Activated CD4-positive, alpha-beta T cell treated with anti-CD3 and anti-CD28 coated beads, Interleukin-2, amount 50 U/mL, for 4 hours (primary cell): ENCODE data around the gene ZCCHC24.

Experiments
- DNase-seq, 2 experiments: peaks; one replicate each; pipeline ENCODE4 v3.0.0-alpha.2; 2020

Gene ZCCHC24

DNA sequence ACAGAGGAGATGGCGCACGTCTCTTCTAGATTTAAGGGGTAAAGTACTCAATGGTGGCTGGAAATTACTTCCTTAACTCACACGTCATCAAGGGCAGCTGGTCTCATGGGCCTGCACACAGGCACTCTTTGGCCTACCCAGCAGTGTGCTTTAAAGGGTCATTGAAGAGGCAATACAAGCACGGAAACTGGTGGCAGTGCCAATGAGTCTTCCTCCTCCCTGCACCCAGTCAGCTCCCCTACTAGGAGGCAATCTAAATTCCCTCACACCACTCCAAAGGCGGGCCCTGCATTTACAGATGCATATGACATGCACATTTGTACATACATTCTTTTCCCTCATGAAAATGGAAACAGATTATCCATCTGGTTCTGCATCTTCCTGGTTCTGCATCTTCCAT, 50.8 kb downstream of the ZCCHC24 start:
- no peak for DNase-seq

DNA sequence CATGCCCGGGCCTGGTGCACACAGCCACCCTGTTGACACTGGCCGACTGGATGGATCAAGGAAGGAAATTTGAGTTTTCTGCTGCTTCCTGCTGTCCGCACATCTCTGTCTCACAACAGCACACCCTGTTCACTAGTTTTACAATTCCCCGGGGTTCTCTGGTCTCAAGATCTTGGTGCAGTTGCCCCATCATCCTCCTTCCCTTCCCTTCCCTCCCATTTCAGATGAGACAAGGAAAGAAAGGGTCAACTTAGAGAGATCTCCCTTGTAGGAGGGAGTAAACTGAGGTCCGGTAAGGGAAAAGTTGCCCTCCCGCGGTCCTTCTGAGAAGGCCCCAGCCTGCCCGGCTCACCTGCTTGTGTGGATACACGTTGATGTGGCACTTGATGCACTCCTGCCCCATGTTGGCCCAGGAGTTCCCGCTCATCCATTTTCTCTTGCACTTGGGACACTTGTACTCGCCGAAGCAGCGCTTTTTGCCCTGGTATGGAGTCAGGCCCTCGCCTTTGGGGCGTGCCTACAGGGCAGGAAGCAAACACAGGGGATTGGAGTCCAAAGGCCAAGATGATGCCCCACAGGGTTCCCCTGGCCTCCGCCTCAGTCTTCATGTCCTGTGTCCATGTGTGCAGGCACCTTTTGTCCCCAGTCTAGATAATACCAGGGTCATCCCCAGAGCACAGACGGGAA, 51.4 kb downstream of the ZCCHC24 start:
- DNase-seq, result no peak

DNA sequence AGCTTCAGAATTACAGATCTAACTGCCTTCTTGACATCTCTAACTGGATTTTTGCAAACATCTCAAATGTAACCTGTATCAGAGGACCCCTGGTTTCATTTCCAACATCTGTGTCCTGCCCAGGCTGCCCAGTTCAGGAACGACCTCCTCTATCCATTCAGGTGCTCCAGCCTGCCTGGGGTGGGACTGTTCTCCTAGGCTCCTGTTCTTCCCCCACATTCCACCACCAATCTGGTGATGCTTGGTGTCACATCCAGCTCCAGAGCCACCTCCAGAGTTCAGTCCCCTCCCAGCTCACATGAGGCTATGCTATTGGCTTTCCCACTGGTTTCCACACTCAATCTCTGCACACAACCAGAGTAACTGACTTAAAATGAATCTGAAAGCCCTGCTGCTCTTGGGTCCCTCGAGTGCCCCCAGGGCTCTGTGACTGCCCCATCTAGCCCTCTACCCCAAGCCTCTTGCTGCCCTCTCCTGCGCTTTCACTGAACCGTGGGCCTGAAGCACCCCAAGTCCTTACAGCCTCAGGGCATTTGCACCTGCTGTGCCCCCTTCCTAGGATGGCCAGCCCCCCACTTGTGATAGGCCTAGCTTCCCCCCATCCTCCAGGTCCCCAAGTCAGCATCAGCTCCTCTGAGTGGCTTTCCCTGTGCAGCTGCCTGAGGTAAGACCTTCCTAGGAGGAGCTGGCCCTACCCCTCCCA, 52.1 kb downstream of the ZCCHC24 start:
- DNase-seq, result no peak

DNA sequence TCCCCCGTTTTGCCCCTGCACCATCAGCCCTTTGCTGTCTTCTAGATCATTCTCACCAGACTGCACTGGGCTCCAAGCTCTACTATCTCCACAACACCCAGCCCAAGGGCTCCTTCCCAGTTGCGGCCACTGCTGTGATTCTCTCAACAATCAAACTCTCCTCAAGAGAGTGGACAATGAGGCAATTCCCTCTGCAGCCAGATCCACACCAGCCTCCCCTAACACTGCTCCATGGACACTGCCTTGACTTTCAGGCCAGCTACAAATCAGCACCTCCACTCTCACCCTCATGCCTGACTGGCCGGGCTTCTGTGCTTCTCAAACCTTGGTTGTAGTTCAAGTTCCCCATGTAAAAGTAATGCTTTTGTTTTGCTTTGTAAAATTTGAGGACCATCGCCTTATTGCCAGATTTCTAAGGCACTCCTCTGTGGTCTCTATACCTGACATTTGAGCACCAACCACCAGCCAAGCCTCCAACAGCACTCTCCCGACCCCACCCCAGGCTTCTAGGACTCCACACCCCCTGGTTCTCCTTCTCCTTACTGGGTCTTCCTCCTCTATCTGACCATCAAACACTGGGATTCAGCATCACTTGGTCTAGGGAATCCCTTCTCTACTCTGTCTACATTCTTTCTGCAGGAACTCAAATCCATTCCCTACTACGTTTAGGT, 52.8 kb downstream of the ZCCHC24 start:
- no peak for DNase-seq

DNA sequence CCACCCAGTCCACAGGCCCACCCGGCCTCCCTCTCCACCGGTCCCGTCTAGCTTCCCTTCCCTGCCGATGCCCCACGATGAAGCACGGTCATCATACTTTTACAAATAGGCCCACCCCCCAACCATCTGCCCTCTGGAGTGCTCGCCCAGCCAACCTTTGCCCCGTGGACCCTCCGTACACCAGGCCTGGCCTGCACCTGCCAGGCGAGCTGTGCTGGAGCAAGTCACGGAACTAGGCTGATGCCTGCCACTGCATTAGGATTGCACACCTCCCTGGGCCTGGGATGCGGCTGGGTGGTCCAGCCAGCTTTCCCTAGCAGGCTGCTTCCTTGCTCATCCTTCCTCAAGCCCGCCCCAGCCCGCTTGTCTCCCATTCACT, 53.4 kb downstream of the ZCCHC24 start:
- no peak for DNase-seq

DNA sequence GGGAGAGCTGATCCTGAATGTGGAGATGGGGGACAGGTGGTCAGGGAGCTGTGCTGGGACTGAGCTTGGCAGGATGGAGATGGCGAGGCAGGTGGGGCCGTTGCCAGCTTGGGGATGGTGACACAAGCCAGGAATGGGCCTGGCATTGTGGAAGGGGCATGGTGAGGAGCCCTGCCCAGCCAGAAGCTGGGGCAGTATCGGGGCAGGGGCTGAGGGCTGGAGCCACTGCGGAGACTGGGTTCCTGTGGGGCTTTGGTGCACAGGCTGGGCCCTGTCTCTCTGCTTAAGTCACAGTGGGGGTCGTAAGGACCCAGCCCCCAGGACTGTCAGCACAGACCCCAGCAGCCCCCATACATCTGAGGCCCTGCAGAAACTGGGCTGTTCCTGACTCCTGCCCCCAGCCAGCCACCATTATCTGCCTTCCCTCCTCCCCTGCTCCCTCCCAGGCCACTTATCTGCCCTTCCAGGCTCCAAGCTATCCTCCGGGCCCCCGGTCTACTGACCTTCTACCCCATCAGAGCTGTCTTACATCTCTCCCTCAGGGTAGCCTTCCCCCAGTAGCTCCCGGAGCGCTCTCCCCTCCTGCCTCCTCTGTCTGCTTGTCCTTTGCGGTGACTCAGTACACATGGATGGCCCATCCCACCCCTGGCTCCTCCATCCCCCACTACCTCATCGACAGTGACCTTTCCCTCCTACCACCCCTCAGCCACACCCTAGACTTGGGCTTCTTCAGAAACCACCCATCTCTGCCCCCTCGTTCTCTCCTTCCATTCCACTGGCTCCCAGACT, 54.0 kb downstream of the ZCCHC24 start:
- DNase-seq, result no peak

DNA sequence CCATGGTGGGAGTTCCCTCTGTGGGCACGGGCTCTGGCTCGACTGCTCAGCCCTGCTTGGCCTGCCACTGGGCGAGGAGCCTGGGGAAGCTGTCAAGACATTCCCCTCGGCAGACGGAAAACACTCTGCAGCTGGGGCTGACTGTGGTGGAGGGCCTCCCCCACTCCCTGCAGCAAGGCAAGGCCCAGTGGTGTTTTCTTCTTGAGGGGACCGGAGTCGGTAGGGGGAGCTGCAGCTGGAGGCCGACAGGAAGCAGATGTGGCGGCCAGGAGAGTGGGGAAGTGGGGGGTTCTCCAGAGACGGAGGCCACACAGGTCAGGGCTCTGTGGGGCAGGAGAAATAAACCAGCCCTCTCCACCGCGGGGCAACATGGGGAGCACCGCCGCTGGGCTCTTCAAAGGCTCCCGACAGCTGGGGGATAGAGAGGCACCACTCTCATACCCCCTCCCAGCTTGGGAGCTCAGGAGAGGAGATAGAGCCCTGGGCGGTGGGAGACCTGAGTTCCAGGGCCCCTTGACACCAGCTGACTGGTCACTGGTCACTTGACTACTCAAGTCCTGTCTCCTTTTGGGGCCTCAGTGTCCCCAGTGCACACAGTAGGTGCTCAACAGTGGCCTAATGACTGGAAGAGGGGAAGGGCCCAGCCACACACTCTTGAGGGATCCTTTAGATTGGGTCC, 54.7 kb downstream of the ZCCHC24 start:
- no peak for DNase-seq

DNA sequence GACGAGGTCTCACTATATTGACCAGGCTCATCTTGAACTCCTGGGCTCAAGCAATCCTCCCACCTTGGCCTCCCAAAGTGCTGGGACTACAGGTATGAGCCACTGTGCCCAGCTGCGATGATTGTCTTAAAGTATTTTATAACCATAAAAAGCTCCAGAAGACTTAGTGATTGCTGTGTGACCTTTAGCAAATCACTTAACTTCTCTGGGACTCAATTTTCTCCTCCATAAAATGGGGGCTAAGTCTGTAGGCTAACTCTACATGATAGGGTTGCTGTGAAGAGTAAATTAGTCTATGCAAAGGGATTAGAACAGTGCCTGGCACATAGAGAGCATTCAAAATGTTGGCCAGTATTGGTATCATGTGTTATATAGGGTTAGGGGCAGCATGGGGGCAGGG, 55.4 kb downstream of the ZCCHC24 start:
- no peak for DNase-seq

DNA sequence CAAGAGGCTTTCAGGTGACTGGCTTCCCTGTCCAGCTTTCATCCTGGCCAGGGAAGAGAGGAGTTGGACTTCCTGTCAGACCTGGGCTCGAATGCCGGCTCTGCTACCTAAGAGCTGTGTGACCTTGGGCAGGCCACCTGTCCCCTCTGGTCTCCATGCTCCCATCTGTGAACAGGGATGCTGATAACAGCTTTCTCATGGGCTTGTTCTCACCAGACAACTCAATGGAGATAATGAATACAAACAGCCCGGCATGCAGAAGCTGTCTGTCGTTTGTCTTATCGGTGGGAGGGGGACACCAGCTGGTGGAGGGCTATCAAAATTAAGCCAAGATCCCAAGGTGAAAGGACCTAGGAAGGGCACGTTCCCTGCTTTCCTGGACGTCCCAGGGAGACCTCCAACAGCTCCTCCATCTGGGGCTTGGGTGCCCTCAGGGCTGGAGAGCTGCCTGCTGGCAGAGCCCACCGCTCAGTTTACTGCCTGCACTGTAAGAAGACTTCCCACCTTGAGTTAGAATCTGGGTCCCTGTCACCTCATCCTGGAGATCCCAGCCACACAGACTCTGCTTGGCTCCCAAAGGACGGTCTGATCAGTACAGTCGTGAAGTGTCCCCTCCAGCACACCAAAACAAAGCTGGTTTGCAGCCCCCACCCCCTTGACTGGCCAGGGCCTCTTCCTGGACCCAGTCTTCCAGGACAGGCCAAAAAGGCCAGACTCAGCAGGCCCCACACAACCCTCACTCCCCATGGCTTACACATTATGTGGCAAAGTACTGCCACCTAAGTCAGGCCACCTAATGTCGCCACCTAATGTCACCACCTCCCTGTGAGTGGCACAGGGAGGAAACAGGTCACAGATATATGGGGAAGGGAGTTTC, 57.2 kb downstream of the ZCCHC24 start:
- DNase-seq, result no peak

DNA sequence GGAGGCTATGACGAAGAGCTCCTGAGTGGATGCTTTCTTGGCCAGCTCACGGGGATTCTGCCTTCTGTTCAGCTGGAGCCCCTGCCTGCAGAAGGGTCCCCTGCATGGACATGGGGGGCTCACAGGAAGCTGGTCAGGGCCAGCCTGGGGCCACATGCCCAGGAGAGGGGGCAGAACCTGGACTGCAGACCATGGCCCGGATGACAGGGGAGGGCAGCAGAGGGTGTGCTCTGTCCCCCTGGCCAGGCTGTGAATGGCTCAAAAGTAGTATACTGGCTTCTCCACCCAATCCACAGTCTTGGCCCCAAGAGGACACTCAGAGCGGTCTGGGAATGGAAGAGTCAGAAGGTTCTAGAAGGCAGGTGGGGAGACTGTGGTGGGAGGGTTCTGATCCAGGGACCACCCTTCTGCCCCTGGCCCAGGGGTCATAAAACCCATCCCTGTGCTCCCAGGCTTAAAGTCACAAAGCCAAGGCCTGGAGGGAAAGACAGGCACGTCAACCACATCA, 57.9 kb downstream of the ZCCHC24 start:
- DNase-seq, result no peak

DNA sequence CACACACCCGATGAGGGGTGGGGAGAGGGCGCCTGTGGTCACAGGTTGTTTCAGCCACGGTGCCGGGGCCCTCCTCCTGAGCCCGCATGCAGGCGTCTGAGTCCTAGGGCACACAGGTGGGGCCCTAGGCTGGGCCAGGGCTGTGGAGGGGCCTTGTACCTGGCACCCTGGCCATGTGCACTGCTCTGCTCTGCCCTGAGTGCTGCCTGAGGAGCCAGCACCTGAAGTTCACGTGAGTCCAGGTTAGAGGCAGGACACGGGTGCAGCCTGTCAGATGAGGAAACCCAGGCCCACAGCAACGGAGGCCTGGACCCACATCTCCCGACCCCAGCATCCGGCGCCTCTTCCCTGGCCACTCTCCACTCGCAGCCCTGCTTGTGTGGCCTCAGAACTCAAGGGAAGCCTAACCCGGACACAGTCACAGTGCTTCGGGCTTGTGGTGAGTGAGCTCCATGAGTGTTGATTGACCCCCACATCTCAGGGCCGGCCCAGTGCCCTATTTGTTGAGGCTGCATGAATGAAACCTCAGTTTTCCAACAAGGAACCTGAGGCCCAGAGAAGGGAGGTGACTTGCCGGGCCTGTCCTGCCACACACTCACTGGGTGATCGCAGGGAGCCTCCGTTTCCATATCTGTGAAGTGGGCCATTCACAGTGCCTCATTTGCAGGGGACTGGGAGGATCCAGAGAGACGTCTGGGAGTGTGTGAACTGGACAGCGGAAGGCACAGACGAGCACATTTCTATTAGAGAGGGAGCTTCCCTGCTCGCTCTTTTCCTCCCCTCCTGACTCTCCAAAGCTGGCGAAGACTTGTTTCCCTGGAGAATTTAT, 58.6 kb downstream of the ZCCHC24 start:
- DNase-seq, result no peak

DNA sequence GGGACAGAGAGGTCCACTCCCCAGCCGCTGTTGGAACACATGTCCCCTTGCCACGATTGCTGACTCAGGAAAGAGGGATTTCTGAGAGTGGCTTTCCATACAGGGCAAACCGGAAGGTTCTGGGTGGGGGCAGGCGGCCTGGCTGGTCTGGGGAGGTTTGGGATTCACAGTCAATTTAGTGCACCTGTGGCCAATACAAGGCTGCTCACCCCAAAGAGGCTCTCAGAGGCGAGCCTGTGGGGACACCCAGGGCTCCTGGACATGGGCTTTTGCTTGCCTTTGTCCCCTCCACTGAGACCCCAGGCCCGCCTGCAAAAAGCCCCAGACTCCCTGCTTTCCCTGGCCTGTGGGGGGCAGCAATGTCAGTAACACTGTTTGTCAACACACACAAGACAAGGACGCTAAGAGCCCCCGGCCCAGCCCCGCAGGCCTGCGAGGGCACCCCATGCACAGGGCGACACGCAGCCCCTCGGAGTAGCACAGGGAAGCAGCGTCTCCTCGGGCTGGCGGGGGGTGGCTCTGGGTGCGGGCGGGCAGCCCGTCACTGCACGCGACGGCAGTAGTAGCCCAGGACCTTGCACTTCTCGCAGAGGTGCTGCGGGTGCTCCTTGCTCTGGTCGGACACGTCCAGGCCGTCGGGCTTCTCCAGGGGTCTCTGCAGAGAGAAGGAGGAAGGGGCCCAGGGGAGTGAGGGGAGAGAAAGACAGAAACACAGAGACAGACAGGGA, 59.5 kb downstream of the ZCCHC24 start:
- DNase-seq, result no peak

DNA sequence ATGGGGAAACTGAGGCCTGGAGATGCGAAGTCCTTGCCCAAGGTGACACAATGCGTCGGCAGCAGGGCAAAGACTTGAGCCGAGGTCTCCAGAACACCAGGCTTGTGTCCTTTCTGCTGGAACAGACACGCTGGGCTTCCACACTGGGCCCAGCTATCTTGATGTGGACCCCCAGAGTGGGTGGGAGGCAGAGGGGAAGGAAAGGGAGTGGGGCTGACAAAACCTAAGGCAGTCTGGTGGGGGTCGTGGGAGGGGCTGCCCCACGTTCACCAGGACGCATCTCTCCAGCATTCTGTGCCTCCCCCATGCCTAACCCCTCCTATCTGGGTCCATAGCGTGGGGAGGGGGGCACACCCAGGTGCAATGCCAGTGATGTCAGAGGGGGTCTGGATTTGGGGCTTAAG, 60.0 kb downstream of the ZCCHC24 start:
- DNase-seq, result no peak

DNA sequence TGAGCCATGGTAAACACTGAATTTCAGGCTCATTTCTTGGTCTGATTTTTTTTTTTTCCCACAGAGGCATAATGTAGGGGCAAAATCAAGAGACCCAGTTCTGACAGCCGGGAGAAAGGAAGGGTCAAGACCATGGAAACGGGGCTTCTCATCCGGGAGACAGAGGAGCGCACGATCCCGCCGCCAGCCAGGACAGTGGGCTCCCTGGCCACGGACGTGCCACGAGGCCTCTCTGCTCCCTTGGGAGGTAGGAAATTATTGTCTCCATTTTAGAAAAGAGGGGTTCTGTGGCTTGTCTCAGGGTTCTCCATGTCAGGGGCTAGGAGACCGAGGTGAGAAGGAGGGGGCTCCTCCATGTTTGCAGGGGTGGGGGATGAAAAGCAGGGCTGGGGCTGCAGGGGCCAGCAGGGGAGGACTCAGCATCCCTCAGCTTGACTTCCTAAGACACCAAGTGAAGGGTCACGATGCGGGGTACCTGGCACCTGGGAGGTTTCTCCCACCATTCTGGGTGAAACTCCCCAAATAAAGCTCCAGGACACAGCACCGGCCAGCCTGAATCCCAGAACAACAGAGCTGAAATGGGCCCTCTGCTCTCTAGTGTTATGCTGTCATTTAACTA, 60.5 kb downstream of the ZCCHC24 start:
- DNase-seq, result no peak

DNA sequence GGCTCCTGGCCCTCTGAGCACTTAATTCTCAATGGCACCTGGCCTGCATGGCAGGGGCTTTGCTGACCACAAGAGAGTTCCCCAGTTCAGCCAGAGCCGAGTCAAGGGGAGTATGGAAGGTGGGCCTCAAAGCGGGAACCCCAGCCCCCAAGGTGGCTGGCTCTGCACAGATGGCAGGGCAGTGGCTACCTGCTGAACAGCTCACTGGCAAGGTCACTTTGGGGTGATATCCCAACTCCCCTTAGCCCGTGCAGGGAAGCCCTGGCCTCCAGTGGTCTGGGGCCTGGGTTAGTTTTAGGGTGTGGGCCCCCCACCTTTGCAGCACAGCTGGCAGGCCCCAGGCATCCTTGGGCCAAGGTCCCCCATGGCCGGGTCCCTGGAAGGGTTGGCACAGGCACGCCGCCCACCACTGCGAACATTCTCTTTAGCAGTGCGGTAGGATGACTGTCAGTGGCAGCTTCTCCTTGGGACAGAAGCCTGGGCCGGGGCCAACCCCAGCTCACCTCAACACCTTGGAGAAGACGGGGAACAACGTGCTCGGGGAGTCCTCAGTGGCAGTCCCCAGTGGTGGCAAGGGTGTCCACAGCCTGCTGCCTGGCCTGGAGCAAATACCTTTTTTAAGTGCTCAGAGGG, 61.3 kb downstream of the ZCCHC24 start:
- DNase-seq, result no peak

DNA sequence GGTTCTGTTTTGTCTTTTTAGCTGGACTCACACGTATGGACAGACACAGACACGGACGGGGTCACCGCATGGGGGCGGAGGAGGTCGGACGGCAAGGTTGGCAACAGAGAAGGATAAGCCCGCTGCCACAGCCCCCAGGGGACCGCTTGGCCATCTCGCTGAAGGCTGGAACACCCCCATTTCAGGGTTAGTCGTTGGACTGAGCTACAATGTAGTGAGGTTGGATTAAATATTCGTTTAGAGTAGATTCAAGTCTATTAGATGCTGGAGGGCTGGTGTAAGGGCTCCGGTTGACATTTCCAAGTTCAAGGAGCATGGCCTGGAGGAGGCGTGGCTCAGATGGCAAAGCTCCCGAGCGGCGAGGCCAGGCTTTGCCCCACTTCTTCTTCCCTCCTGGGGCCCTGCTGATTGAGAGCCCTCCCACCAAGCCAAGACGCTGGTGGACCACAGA, 62.9 kb downstream of the ZCCHC24 start:
- no peak for DNase-seq

DNA sequence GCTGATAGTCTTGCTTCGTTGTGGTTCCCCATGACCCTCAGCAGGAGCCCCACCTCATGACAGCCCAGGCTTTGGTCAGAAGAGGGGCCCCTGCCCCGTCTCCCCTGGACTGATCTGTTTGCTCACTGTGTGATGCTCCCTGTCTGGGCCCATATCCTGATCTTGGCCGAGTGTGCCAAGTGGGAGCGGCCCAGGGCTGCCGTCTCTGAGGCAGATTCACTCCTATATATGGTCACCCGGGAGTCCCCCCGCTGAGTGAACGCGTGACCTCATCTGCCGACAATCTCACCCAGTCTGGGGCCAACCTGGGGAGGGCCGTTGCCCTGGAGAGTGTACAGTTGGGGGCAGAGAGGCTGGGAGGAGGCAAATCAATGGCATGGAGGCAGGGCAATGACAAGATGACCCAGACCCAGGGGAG, 63.6 kb downstream of the ZCCHC24 start:
- DNase-seq, result no peak

DNA sequence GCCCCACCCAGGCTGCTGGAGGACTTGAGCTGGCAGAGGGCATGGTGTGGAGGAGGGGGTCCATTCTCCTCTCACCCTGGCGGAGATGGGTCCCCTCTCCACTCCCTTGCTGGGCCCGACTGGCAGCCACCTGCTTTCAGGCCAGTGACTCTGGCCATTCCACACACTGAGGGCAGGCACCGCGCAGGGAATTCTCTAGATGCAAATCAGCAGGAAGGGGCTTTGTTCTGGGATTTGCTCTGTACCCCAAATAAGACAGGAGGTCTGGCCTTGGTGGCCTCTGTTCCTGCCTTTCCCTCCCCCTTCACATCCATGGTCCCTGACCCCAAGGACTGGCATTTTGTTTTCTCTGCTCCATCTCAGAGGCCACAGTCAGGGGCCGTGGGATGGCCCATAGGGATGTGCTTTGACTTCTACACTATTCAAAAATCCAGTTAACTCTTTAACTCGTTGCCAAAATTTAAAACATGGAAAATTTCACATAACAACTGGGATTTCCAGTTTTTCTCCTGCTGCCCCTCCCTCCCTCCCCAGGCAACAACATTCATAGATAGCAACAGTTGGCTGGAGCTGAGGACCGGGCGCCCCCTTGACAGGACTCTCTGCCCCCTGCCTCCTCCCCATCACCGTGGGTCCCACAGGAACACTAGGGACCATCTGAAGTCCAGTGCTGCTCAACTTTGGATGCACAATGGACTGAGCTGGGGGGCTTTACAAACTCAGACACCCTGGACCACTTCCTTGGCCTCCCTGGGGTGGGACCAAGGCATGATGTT, 64.3 kb downstream of the ZCCHC24 start:
- DNase-seq, result no peak
